ENCODE results near the gene ATP5PD.

- TF ChIP-seq CTCF (IDR thresholded peaks at IDR 0.05; ENCODE audit: low read length) (no peak), EZH2 (optimal IDR thresholded peaks at IDR 0.05; ENCODE audit: low read depth, low read length) (no peak)
These were observed 48.2 kb upstream of the ATP5PD start for GRCh38 chr17:75094871-75095399.
